Trophoblast cell (in vitro differentiated cells and primary cell): Measurements from ENCODE around the gene ATXN1.

Source experiments
- DNase-seq, 2 donors: peaks; one replicate each; pipeline ENCODE4 v3.0.0-alpha.2; 2016
- H2AFZ ChIP-seq: 2 replicates; pipeline ENCODE4 v1.6.1; 2013; ENCODE audit warnings: low read length, moderate library complexity, mild to moderate bottlenecking; ENCODE audit not compliant: insufficient read depth, poor library complexity
- H2AK5ac ChIP-seq: 2 replicates; pipeline ENCODE4 v1.6.1; 2013; ENCODE audit warnings: mild to moderate bottlenecking, low read length
- H2BK120ac ChIP-seq: 2 replicates; pipeline ENCODE4 v1.6.1; 2013; ENCODE audit warnings: low read length, mild to moderate bottlenecking, moderate library complexity; ENCODE audit not compliant: insufficient read depth, poor library complexity
- H2BK12ac ChIP-seq: 2 replicates; pipeline ENCODE4 v1.6.1; 2013; ENCODE audit warnings: mild to moderate bottlenecking, low read length, moderate library complexity
- H2BK5ac ChIP-seq: 2 replicates; pipeline ENCODE4 v1.6.1; 2013; ENCODE audit warnings: low read length, low read depth, moderate library complexity, mild to moderate bottlenecking; ENCODE audit not compliant: poor library complexity
- H3K14ac ChIP-seq: 2 replicates; pipeline ENCODE4 v1.6.1; 2013; ENCODE audit warnings: mild to moderate bottlenecking, low read length
- H3K18ac ChIP-seq: 2 replicates; pipeline ENCODE4 v1.6.1; 2013; ENCODE audit warnings: mild to moderate bottlenecking, low read length
- H3K23ac ChIP-seq: 2 replicates; pipeline ENCODE4 v1.6.1; 2013; ENCODE audit warnings: low read length
- H3K27ac ChIP-seq: 2 replicates; pipeline ENCODE4 v1.5.1; 2013; ENCODE audit warnings: low read depth, mild to moderate bottlenecking, inconsistent platforms, low read length, moderate library complexity
- H3K27me3 ChIP-seq: 2 replicates; pipeline ENCODE4 v1.6.1; 2013; ENCODE audit warnings: inconsistent platforms, mild to moderate bottlenecking, low read length, moderate library complexity; ENCODE audit not compliant: insufficient read depth
- H3K36me3 ChIP-seq, 2 experiments: 1 replicate in 1 of 2; 2 replicates in 1 of 2; pipeline ENCODE4 v1.6.1; 2013; ENCODE audit warnings: low read length in 2 of 2, mild to moderate bottlenecking in 2 of 2, moderate library complexity in 1 of 2; ENCODE audit not compliant: insufficient read depth in 2 of 2, control insufficient read depth in 1 of 2
- H3K4ac ChIP-seq: 2 replicates; pipeline ENCODE4 v1.6.1; 2013; ENCODE audit warnings: low read depth, mild to moderate bottlenecking, low read length, moderate library complexity
- H3K4me1 ChIP-seq, 2 experiments: 1 replicate in 1 of 2; 2 replicates in 1 of 2; pipeline ENCODE4 v1.6.1; 2013; ENCODE audit warnings: low read length in 2 of 2, mild to moderate bottlenecking in 2 of 2, moderate library complexity in 1 of 2; ENCODE audit not compliant: insufficient read depth in 2 of 2, control insufficient read depth in 1 of 2
- H3K4me2 ChIP-seq: 2 replicates; pipeline ENCODE4 v1.6.1; 2013; ENCODE audit warnings: inconsistent platforms, mild to moderate bottlenecking, low read length, moderate library complexity
- H3K4me3 ChIP-seq: 2 replicates; pipeline ENCODE4 v1.5.1; 2013; ENCODE audit warnings: mild to moderate bottlenecking, low read depth, low read length, inconsistent platforms
- H3K79me1 ChIP-seq: one replicate; pipeline ENCODE4 v1.6.1; 2013; ENCODE audit warnings: low read length
- H3K79me2 ChIP-seq: 2 replicates; pipeline ENCODE4 v1.6.1; 2013; ENCODE audit warnings: low read length, mild to moderate bottlenecking; ENCODE audit not compliant: control insufficient read depth, insufficient read depth, poor library complexity
- H3K9ac ChIP-seq: 2 replicates; pipeline ENCODE4 v1.6.1; 2013; ENCODE audit warnings: mild to moderate bottlenecking, low read length
- H3K9me3 ChIP-seq: 2 replicates; pipeline ENCODE4 v1.6.1; 2013; ENCODE audit warnings: low read depth, mild to moderate bottlenecking, control low read depth, inconsistent platforms, low read length; ENCODE audit not compliant: insufficient read depth
- H4K12ac ChIP-seq: 2 replicates; pipeline ENCODE4 v1.6.1; 2013; ENCODE audit warnings: low read depth, mild to moderate bottlenecking, low read length, moderate library complexity
- H4K8ac ChIP-seq: 2 replicates; pipeline ENCODE4 v1.6.1; 2013; ENCODE audit warnings: low read depth, mild to moderate bottlenecking, low read length, moderate library complexity
- H4K91ac ChIP-seq: one replicate; pipeline ENCODE4 v1.6.1; 2013; ENCODE audit warnings: low read depth, mild to moderate bottlenecking, low read length, moderate library complexity
- WGBS: extraction: QIAGEN DNeasy Blood & Tissue Kit; methylation state at CpG from one replicate; pipeline ENCODE4 v1.1.7; 2013; ENCODE audit warnings: missing lambda C conversion rate; ENCODE audit not compliant: insufficient read length, insufficient coverage; ENCODE audit errors: extremely low coverage; 5-methylcytosine and 5-hydroxymethylcytosine counted together

The ATXN1 gene

GRCh38 chr6:16414205-16414604 lies 347.1 kb downstream of the ATXN1 start:
- DNase-seq: no peak
- no peak overlapping the region for H2AFZ ChIP-seq
- no peaks in the 10 kb centered on the region for H3K79me1 ChIP-seq
- H4K91ac ChIP-seq: no peak overlapping the region
- no peak overlapping the region for H4K8ac ChIP-seq
- H3K18ac ChIP-seq: no peak overlapping the region
- no peak overlapping the region for H3K4ac ChIP-seq
- no peak overlapping the region for H3K14ac ChIP-seq
- H2AK5ac ChIP-seq: no peak overlapping the region
- H3K79me2 ChIP-seq: no peaks in the 10 kb centered on the region
- H3K4me2 ChIP-seq: no peak overlapping the region
- H3K4me3 ChIP-seq: no peak overlapping the region
- H3K36me3 ChIP-seq: no peaks in the 10 kb centered on the region
- H3K23ac ChIP-seq: no peak overlapping the region
- H2BK5ac ChIP-seq: no peak overlapping the region
- no CpG with 5 or more reads among the region's 5 CpGs for WGBS
- no peaks in the 10 kb centered on the region for H3K4me1 ChIP-seq
- no peak overlapping the region for H3K9ac ChIP-seq
- no peak overlapping the region for H3K27ac ChIP-seq
- H2BK12ac ChIP-seq: no peak overlapping the region
- H3K9me3 ChIP-seq: no peaks in the 10 kb centered on the region
- H4K12ac ChIP-seq: no peak overlapping the region
- no peaks in the 10 kb centered on the region for H3K27me3 ChIP-seq
- H2BK120ac ChIP-seq: no peak overlapping the region

- H3K4me3 ChIP-seq: no peak overlapping the region
- no peak overlapping the region for H2BK12ac ChIP-seq
- no peak overlapping the region for H4K91ac ChIP-seq
- no CpG with 5 or more reads among the region's 4 CpGs for WGBS
- no peak overlapping the region for H3K27ac ChIP-seq
- H3K27me3 ChIP-seq: no peaks in the 10 kb centered on the region
- no peak overlapping the region for H4K8ac ChIP-seq
- no peak overlapping the region for H3K9ac ChIP-seq
- no peak overlapping the region for H3K14ac ChIP-seq
- H2AK5ac ChIP-seq: no peak overlapping the region
- no peaks in the 10 kb centered on the region for H3K4me1 ChIP-seq
- H3K36me3 ChIP-seq: no peaks in the 10 kb centered on the region
- no peak overlapping the region for H3K4me2 ChIP-seq
- H2BK120ac ChIP-seq: no peak overlapping the region
- H2AFZ ChIP-seq: no peak overlapping the region
- no peak overlapping the region for H4K12ac ChIP-seq
- no peaks in the 10 kb centered on the region for H3K79me1 ChIP-seq
- H3K79me2 ChIP-seq: no peaks in the 10 kb centered on the region
- DNase-seq: no peak
- H3K4ac ChIP-seq: no peak overlapping the region
- H3K9me3 ChIP-seq: no peaks in the 10 kb centered on the region
- H3K18ac ChIP-seq: no peak overlapping the region
- H2BK5ac ChIP-seq: no peak overlapping the region
- H3K23ac ChIP-seq: no peak overlapping the region
Observed at GRCh38 chr6:16413399-16413798, 347.9 kb downstream of the ATXN1 start.

- H3K36me3 ChIP-seq: no peaks in the 10 kb centered on the region
- no CpG with 5 or more reads among the region's 3 CpGs for WGBS
Observed at GRCh38 chr6:16412982-16413381, 348.3 kb downstream of the ATXN1 start.

GRCh38 chr6:16412171-16412570 lies 349.1 kb downstream of the ATXN1 start:
- Histone ChIP-seq H3K4me1 (no peaks in the 10 kb centered on the region), H2AK5ac (no peak overlapping the region), H3K14ac (no peak overlapping the region), H2BK12ac (no peak overlapping the region), H3K36me3 (no peaks in the 10 kb centered on the region), H3K27me3 (no peaks in the 10 kb centered on the region), H3K27ac (no peak overlapping the region), H3K4ac (no peak overlapping the region), H2AFZ (no peak overlapping the region), H3K9ac (no peak overlapping the region), H3K9me3 (no peaks in the 10 kb centered on the region), H3K4me3 (no peak overlapping the region), H3K23ac (no peak overlapping the region), H3K4me2 (no peak overlapping the region), H4K91ac (no peak overlapping the region), H3K79me2 (no peaks in the 10 kb centered on the region), H3K18ac (no peak overlapping the region), H3K79me1 (peaks cover 1% of the 10 kb centered on the region), H2BK5ac (no peak overlapping the region), H2BK120ac (no peak overlapping the region), H4K8ac (no peak overlapping the region), H4K12ac (no peak overlapping the region)
- no peak for DNase-seq
- no CpG with 5 or more reads among the region's 4 CpGs for WGBS

More at GRCh38 chr6:16412982-16413381, 348.3 kb downstream of the ATXN1 start:
- H3K79me1 ChIP-seq: no peaks in the 10 kb centered on the region
- no peak overlapping the region for H4K91ac ChIP-seq
- H3K4me2 ChIP-seq: no peak overlapping the region
- no peaks in the 10 kb centered on the region for H3K79me2 ChIP-seq
- H3K18ac ChIP-seq: no peak overlapping the region
- H3K4me1 ChIP-seq: no peaks in the 10 kb centered on the region
- H3K23ac ChIP-seq: no peak overlapping the region
- no peak overlapping the region for H3K9ac ChIP-seq
- DNase-seq: no peak
- H2BK120ac ChIP-seq: no peak overlapping the region
- H3K4me3 ChIP-seq: no peak overlapping the region
- no peak overlapping the region for H2AK5ac ChIP-seq
- H4K8ac ChIP-seq: no peak overlapping the region
- H3K9me3 ChIP-seq: no peaks in the 10 kb centered on the region
- no peak overlapping the region for H4K12ac ChIP-seq
- H3K14ac ChIP-seq: no peak overlapping the region
- H2BK5ac ChIP-seq: no peak overlapping the region
- no peak overlapping the region for H2BK12ac ChIP-seq
- no peaks in the 10 kb centered on the region for H3K27me3 ChIP-seq
- H3K27ac ChIP-seq: no peak overlapping the region
- H3K4ac ChIP-seq: no peak overlapping the region
- no peak overlapping the region for H2AFZ ChIP-seq
